Left forelimb (tissue), 1 donor: ENCODE measurements around the gene GLT8D2.

Source experiments
- DNase-seq: peaks from one replicate; pipeline ENCODE4 v3.0.0-alpha.2; 2018; ENCODE audit warnings: low spot score

GLT8D2 gene

GRCh38 chr12:103948746-103949406 lies 101.1 kb downstream of the GLT8D2 start:
- DNase-seq = no peak

- DNase-seq = no peak
Observed at GRCh38 chr12:103947871-103948555, 102.0 kb downstream of the GLT8D2 start.

DNA sequence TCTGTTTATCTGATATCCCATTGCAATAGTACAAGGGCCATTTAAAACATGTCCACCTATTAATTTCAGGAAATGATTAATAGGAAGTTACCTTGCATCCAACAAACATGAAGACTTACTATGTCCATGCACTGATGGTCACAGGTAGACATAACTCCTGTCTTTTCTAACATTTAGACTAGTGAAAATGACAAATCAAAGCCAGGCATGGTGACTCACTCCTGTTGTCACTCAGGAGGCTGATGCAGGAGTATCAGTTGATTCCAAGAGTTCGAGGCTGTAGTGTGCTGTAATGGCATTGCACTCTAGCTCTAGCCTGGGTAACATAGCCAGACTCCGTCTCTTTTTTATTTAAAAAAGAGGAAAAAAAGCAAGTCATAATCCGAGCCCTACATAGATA lies 105.0 kb downstream of the GLT8D2 start:
- DNase-seq = no peak
